Inflammatory macrophage (primary cell): Measurements from ENCODE around the gene SLC4A2.

Experiments
- DNase-seq, 2 donors: peaks; one replicate each; pipeline ENCODE4 v3.0.0-alpha.2; 2020 to 2022

The SLC4A2 gene

GRCh38 chr7:151045262-151045661 lies 14.1 kb upstream of the SLC4A2 start:
- no peak for DNase-seq

GRCh38 chr7:151045967-151046366 lies 13.4 kb upstream of the SLC4A2 start:
- DNase-seq = no peak

- peak in 1 of 2 donors; percentile 49 for DNase-seq
Measured at GRCh38 chr7:151046603-151047573, 12.5 kb upstream of the SLC4A2 start.

- DNase-seq = no peak
Measured at GRCh38 chr7:151047976-151048815, 11.2 kb upstream of the SLC4A2 start, which contains the start of gene ASIC3. ASIC3 (plus strand) TSS chr7:151048531; CDS start chr7:151048886, 355 bp downstream.

- no peak for DNase-seq
Measured at GRCh38 chr7:151048911-151049463, 10.4 kb upstream of the SLC4A2 start.

- DNase-seq = peak; percentile 46 to 64
Measured at GRCh38 chr7:151051108-151051507, 8.3 kb upstream of the SLC4A2 start.

GRCh38 chr7:151053096-151053495 lies 6.3 kb upstream of the SLC4A2 start:
- DNase-seq = peak; percentile 60 to 79

- no peak for DNase-seq
Measured at GRCh38 chr7:151053751-151054150, 5.6 kb upstream of the SLC4A2 start.

- DNase-seq = no peak
Measured at GRCh38 chr7:151056283-151056665, 3.1 kb upstream of the SLC4A2 start.

- no peak for DNase-seq
Measured at GRCh38 chr7:151056666-151057505, 2.5 kb upstream of the SLC4A2 start.

- peak in 1 of 2 donors; percentile 27 for DNase-seq
Measured at GRCh38 chr7:151057506-151057988, 1.8 kb upstream of the SLC4A2 start, which contains the start of gene CDK5. CDK5 (minus strand) TSS chr7:151057897; CDS start chr7:151057848, 49 bp downstream.

GRCh38 chr7:151057989-151058780 lies 1.2 kb upstream of the SLC4A2 start:
- peak; percentile 99 to 100 for DNase-seq

GRCh38 chr7:151058781-151059366 lies 515 bp upstream of the SLC4A2 start:
- DNase-seq = peak; percentile 10 to 12

GRCh38 chr7:151060113-151060415 lies 675 bp downstream of the SLC4A2 start:
- DNase-seq = no peak

GRCh38 chr7:151060416-151061212 lies 1.2 kb downstream of the SLC4A2 start:
- peak in 1 of 2 donors; percentile 14 for DNase-seq

- no peak for DNase-seq
Measured at GRCh38 chr7:151061213-151062110, 2.1 kb downstream of the SLC4A2 start.

- no peak for DNase-seq
Measured at GRCh38 chr7:151062111-151062398, 2.7 kb downstream of the SLC4A2 start.

- no peak for DNase-seq
Measured at GRCh38 chr7:151062399-151063211, 3.2 kb downstream of the SLC4A2 start.
